Stimulated activated CD4-positive, alpha-beta T cell treated with anti-CD3 and anti-CD28 coated beads, TNF-alpha, amount 100 ng/mL, for 24 hours (primary cell): ENCODE results near the gene CRYBA4.
"Not testable (repeated sequence)": the region's sequence is repeated elsewhere in the genome, so short reads cannot be mapped to it uniquely, and the experiment has no call there.

ENCODE experiments used
- DNase-seq, 3 experiments: peaks; one replicate each; pipeline ENCODE4 v3.0.0-alpha.2; 2020; ENCODE audit warnings: low read depth in 3 of 3

Gene CRYBA4

DNA sequence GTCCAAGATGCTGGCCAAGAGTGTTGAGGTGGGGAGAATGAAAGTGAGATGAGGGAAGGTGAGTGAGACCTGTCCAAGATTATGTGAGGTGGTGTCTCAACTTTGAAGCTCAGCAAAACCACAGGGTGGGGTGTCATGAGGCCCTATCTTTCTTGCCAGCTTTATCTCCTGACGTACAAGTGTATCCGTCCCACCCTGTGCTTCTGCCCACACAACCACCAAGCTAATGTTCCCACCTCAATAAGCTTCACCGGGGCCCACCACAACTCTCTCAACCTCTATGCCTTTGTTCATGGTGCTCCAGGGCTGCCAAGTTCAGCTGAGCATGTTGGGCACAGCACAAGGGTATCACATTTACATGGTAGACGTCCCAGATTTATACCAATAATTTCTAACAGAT, 24.7 kb upstream of the CRYBA4 start:
- DNase-seq: no peak

GRCh38 chr22:26597480-26597879, 24.3 kb upstream of the CRYBA4 start:
- no peak for DNase-seq

GRCh38 chr22:26599505-26599904, 22.3 kb upstream of the CRYBA4 start:
- no peak for DNase-seq

GRCh38 chr22:26601726-26602125, 20.0 kb upstream of the CRYBA4 start:
- no peak for DNase-seq

DNA sequence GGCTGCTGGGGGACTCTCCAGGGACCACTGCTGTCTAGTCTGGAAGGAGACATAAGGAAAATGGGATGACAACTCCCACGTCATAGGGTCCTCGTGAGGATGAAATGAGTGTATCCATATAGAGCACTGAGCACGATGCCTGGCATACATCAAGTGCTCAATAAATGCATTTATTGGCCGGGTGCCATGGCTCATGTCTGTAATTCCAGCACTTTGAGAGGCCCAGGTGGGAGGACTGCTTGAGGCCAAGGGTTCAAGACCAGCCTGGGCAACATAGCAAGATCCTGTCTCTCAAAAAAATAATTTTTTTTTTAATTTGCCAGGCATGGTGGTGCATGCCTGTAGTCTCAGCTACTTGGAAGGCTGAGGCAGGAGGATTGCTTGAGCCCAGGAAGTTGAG, 19.6 kb upstream of the CRYBA4 start:
- no peak for DNase-seq

DNA sequence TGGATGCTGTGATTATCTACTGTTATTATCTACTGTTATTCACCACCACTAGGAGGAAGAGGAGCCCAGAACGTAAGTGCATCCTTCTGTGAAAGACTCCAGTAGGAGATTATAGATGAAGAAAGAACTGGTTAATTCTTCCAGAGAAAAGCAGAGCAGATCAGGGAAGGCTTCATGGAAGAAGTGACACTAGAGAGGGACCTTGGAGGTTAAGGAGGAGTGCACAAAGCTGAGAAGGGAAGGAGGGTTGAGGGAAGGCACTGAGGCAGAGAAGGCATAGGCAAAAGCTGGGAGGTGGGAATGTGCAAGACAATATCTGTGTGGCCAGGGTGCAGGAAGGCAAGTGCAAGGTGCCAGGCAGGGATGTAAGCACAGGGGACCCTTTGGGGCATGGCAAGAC, 17.4 kb upstream of the CRYBA4 start:
- DNase-seq: no peak

GRCh38 chr22:26606611-26607010, 15.2 kb upstream of the CRYBA4 start:
- DNase-seq: no peak

- no peak for DNase-seq
Measured at GRCh38 chr22:26608129-26608528, 13.6 kb upstream of the CRYBA4 start.

DNA sequence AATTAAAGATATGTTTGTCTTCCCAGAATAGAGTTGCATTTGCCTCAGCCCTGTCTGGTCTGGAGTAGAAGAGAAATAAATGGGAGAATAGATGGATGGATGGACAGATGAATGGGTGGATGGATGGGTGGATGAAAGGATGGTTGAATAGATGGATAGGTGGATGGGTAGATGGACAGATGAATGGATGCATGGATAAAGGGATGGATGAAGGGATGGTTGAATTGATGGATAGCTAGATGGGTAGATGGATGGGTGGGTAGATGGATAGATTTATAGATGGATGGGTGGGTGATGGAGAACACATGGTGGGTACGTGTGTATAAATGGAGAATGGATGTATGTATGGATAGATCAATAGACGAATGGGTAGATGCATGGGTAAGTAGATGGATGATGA, 12.5 kb upstream of the CRYBA4 start:
- DNase-seq: no peak

- DNase-seq: peak in 1 of 3 experiments; percentile 50
Measured at GRCh38 chr22:26610072-26610958, 11.4 kb upstream of the CRYBA4 start.

- no peak for DNase-seq
Measured at GRCh38 chr22:26610996-26611395, 10.8 kb upstream of the CRYBA4 start.

- no peak for DNase-seq
Measured at GRCh38 chr22:26612652-26613051, 9.1 kb upstream of the CRYBA4 start.

- DNase-seq: not testable (repeated sequence)
Measured at GRCh38 chr22:26613753-26614152, 8.0 kb upstream of the CRYBA4 start.

- no peak for DNase-seq
Measured at GRCh38 chr22:26614322-26614721, 7.4 kb upstream of the CRYBA4 start.

DNA sequence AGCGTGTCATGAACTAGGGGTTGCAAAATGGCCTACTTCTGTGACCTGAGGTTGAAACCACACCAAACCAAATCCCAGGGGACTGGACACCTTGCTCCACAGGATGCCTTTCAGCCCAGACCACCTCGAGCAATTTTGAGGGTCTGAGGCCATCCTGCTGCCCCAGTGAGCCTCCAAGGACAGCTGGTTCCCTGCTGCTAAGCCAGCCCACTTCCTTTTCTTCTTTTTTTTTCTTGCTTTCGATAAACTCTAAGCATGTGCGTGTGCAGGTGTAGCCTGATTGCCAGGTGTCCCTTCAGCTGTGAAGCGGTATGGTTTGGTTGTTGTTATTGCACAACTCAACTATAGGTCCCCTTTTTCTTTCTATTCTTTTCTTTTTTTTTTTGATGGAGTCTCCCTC, 6.6 kb upstream of the CRYBA4 start:
- DNase-seq: no peak

GRCh38 chr22:26615830-26616435, 5.8 kb upstream of the CRYBA4 start:
- no peak for DNase-seq

GRCh38 chr22:26616650-26617049, 5.1 kb upstream of the CRYBA4 start:
- DNase-seq: no peak

GRCh38 chr22:26617271-26618199, 4.2 kb upstream of the CRYBA4 start, which contains the start of gene CRYBB1:
Gene CRYBB1, minus strand, starts transcription at chr22:26618027. Its CDS starts 1,708 bp downstream, at chr22:26616319.
- no peak for DNase-seq

DNA sequence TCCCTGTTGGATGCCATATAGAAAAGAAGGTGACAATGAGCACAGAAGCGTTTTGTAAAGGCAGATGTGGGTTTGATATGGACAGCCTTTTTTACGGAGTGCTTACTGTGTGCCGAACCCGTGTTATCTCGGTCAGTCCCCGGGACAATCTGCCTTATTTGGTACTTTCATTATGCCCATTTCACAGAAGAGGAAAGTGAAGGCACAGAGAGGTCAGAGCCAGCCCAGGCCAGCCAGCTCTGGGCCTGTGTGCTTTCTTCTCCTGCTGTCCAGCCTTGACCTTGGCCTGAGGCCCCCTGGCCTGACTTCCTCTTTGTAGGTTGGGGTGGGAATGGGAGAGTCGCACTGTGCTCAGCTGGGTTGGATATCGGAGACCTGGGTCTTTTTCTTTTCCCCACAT, 3.3 kb upstream of the CRYBA4 start:
- no peak for DNase-seq

DNA sequence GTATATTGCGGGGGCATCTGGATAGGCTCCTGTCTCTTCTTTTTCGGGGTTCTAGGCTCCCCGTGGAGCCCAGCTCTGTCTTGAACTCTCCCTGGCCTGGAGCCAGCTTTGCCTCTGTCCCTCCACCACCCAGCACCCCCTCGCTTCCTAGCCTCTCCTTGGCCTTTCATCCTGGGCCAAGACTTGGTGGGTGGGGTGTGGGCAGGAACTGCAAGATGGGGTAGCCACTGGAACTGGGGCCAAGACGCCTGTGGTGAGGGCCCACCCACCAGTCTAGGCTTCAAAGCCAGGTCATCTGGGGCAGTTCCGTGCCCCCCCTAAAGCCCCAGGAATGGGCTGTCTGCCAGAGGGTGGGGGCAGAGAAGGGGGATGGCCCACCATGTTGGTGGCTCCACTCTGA, 2.3 kb upstream of the CRYBA4 start:
- no peak for DNase-seq

GRCh38 chr22:26620197-26620596, 1.6 kb upstream of the CRYBA4 start:
- no peak for DNase-seq

DNA sequence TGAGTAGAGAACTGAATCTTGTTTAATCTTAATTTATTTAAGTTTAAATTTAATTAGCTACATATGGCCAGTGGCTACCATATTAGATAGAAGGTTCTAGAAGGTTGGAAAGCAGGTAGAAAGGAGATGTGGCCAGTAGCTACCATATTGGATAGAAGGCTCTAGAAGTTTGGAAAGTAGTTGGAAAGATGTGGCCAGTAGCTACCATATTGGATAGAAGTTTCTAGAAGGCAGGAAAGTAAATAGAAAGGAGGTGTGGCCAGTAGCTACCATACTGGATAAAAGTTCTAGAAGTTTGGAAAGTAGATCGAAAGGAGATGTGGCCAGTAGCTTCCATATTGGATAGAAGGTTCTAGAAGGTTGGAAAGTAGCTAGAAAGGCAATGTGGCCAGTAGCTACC, 2.2 kb downstream of the CRYBA4 start:
- DNase-seq: no peak
